HS-27A (cell line): ENCODE results near the gene PIEZO1.
"Not testable (repeated sequence)": the region's sequence is repeated elsewhere in the genome, so short reads cannot be mapped to it uniquely, and the experiment has no call there.

ENCODE experiments used
- DNase-seq: peaks from one replicate; pipeline ENCODE4 v3.0.0-alpha.2; 2012; ENCODE audit warnings: low read depth, missing footprints

PIEZO1 gene

GRCh38 chr16:88783391-88784073 lies 1.5 kb downstream of the PIEZO1 start:
- DNase-seq = no peak

GRCh38 chr16:88782454-88783390 lies 2.3 kb downstream of the PIEZO1 start:
- peak; percentile 80 for DNase-seq

- DNase-seq = no peak
These were observed 3.6 kb downstream of the PIEZO1 start for GRCh38 chr16:88781140-88782077.

GRCh38 chr16:88780142-88781062 lies 4.6 kb downstream of the PIEZO1 start:
- DNase-seq = no peak

GRCh38 chr16:88779406-88780141 lies 5.4 kb downstream of the PIEZO1 start:
- DNase-seq = no peak

GRCh38 chr16:88778541-88779065 lies 6.4 kb downstream of the PIEZO1 start:
- DNase-seq = no peak

- no peak for DNase-seq
These were observed 6.8 kb downstream of the PIEZO1 start for GRCh38 chr16:88778271-88778525.

- no peak for DNase-seq
These were observed 7.3 kb downstream of the PIEZO1 start for GRCh38 chr16:88777471-88778270.

GRCh38 chr16:88775825-88776224 lies 9.2 kb downstream of the PIEZO1 start:
- no peak for DNase-seq

GRCh38 chr16:88774544-88775393 lies 10.3 kb downstream of the PIEZO1 start:
- no peak for DNase-seq

GRCh38 chr16:88773812-88774291 lies 11.2 kb downstream of the PIEZO1 start:
- no peak for DNase-seq

- DNase-seq = peak; percentile 67
These were observed 11.9 kb downstream of the PIEZO1 start for GRCh38 chr16:88772871-88773811.

- not testable (repeated sequence) for DNase-seq
These were observed 13.2 kb downstream of the PIEZO1 start for GRCh38 chr16:88771781-88772180.

GRCh38 chr16:88771294-88771772 lies 13.7 kb downstream of the PIEZO1 start:
- no peak for DNase-seq

GRCh38 chr16:88770461-88771293 lies 14.3 kb downstream of the PIEZO1 start:
- DNase-seq = no peak
